Thyroid gland (tissue), 4 donors: ENCODE measurements around the gene DDIAS.

Experiments
- CTCF ChIP-seq, 6 experiments: fragments of 200-600 bp in 3 of 6; fragments of 450-650 bp in 3 of 6; sonication (generic) in 3 of 6; IDR thresholded peaks; one replicate each; pipeline ENCODE4 v1.5.1; 2016 to 2019; ENCODE audit warnings: antibody characterized with exemption in 6 of 6, mild to moderate bottlenecking in 2 of 6, inconsistent platforms in 1 of 6, moderate library complexity in 1 of 6
- POLR2A ChIP-seq, 2 donors: fragments of 450-650 bp; IDR thresholded peaks; one replicate each; pipeline ENCODE4 v1.6.1; 2017; ENCODE audit warnings: antibody characterized with exemption in 2 of 2, mild to moderate bottlenecking in 2 of 2, moderate library complexity in 1 of 2

GRCh38 chr11:82969811-82970210, 68.3 kb downstream of the DDIAS start:
- TF ChIP-seq CTCF (IDR thresholded peaks at IDR 0.05) (no peak), POLR2A (IDR thresholded peaks at IDR 0.05) (no peak)
